Cardiac ventricle fibroblast (primary cell): ENCODE data around the gene HNRNPAB. TPM values are rescaled to one million over a fixed set of nuclear protein-coding genes. Genes with fewer than 3 reads are reported as not detected.

Experiments
- total RNA-seq: library from RNA; depleted of rRNA; stranded (reverse); fragments of >200 nt; gene quantifications from 2 replicates; pipeline ENCODE4 v1.2.3, GENCODE V29; 2015

Gene HNRNPAB
- 86.6 and 98.2 TPM in 2 replicates for total RNA-seq

GRCh38 chr5:178204182-178204934 lies at the start of gene HNRNPAB:
Gene HNRNPAB, plus strand, starts transcription at chr5:178204533. Its CDS starts 305 bp downstream, at chr5:178204838.

GRCh38 chr5:178187014-178187413 lies 17.3 kb upstream of the HNRNPAB start, which contains the start of gene GMCL2:
Gene GMCL2, minus strand, starts transcription at chr5:178187371. Its CDS starts 72 bp downstream, at chr5:178187299.

GRCh38 chr5:178232124-178232919 lies 28.0 kb downstream of the HNRNPAB start, which contains the start of gene PHYKPL:
Gene PHYKPL, minus strand, starts transcription at chr5:178232802. Its CDS starts 252 bp downstream, at chr5:178232550.

Other genes starting within 250 kb of the HNRNPAB start
- not detected in 2 replicates for gene PROP1, start 208.3 kb upstream of the HNRNPAB start, total RNA-seq
- gene N4BP3, start 91.0 kb upstream of the HNRNPAB start, total RNA-seq, result 1.4 and 1.7 TPM in 2 replicates
- gene RMND5B, start 73.5 kb upstream of the HNRNPAB start, total RNA-seq, result 10.0 and 11.9 TPM in 2 replicates
- 170 and 220 TPM in 2 replicates for gene NHP2, start 50.6 kb upstream of the HNRNPAB start, total RNA-seq
- not detected in 2 replicates for gene GMCL2, start 17.2 kb upstream of the HNRNPAB start, total RNA-seq
- gene PHYKPL, start 28.3 kb downstream of the HNRNPAB start, total RNA-seq, result 12.0 and 15.7 TPM in 2 replicates